ENCODE results near the gene TIMM44. TPM values are rescaled to one million over a fixed set of nuclear protein-coding genes. Genes with fewer than 3 reads are reported as not detected.

TIMM44 gene, protein sequence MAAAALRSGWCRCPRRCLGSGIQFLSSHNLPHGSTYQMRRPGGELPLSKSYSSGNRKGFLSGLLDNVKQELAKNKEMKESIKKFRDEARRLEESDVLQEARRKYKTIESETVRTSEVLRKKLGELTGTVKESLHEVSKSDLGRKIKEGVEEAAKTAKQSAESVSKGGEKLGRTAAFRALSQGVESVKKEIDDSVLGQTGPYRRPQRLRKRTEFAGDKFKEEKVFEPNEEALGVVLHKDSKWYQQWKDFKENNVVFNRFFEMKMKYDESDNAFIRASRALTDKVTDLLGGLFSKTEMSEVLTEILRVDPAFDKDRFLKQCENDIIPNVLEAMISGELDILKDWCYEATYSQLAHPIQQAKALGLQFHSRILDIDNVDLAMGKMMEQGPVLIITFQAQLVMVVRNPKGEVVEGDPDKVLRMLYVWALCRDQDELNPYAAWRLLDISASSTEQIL
- 54.9 TPM for polyA plus RNA-seq (ENCODE audit: insufficient read length)

DNA sequence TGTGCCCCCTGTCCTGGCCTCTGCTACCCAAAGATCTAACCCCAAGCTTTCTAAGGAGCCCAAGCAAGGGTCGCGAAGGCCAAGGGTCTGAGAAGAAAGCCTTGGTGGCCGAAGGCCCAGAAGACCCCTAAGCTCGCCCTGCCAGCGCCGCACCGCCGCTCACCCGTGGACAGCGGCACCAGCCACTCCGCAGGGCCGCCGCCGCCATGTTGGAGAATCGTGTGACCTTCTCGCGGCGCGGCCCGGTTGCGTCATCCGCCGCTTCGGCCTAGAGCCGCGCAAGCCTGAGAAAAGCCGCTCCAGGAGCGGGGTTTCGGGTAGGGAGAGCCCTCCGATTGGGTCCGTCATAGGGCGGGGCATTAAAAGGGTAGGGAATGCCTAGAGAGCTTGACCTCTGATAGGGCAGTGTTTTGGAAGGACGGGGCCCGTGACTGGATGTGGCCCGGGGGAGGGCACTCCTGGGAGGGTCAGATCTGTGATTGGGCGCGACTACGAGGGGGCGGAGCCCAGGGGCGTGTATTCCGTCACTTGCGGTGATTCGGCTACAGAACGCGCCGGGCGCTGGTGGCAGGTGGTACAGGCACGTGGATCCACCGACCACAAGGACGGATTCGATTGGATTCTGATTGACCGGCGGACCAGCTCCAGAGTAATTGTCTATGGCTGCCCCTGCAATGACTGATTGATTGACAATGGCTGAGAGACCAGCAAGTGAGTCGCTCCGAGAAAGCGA lies at the start of gene TIMM44:
Gene TIMM44, minus strand, starts transcription at position 223 of the 733 bp plus-strand sequence. Its CDS starts 15 bp downstream, at position 208.
- DNase-seq: peak; percentile 98

DNA sequence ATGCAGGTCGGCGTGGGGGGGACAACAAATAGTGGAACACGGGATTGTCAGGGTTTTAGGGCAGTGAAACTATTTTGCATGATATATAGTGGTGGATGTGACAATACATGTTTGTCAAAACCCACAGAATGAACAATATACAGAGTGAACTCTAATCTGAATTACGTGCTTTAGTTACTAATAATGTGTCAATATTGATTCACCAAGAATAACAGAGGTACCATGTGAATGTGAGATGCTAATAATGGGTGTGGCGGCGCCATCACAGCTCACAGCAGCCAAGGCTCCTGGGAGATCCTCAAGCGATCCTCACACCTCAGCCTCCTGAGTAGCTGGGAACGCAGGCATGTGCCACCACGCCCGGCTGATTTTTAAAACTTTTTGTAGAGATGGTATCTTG lies 49.1 kb upstream of the TIMM44 start:
- no peak for DNase-seq

DNA sequence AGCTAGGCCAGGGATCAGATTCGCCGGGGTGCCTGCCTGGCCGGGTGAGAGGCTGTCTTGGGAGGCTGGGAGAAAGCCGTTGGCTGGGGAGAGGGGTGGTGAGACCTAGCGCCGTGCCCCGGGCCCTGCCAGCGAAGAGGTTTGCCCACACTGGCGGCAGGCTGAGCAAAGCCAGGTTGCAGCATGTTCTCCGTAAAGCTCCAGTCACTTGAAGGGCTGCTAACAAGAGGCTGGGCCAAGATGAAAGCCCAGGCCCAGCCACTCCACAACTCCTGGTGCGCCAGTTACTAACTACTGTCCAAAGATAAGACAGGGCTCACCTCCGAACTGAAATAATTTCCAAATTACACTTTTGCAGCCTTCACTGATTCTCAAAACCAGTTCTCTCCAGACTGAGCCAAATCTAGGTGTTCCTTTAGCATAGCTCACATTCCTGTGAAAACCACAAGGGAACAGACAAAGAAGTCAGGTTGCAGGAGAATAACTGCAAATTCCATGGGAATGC lies 45.7 kb upstream of the TIMM44 start:
- no peak for DNase-seq

DNA sequence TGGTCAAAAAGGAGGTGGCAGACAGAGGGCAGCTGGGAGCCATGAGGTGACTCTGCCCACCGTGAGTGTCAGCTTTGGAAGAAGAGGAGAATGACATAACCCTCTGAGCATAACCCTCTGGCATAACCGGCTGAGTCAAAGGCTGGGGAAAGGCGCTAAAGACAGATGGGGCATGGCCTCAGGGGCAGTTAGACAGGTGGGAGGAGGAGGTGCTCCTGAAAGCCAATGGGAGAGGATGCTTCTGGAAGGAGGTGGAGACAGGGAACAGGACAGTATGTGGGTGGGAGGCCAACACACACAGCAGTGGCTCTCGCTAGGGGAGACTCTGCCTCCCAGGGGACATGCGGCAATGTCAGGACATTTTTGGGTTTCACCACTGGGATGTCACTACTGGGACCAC lies 44.8 kb upstream of the TIMM44 start:
- DNase-seq: no peak

DNA sequence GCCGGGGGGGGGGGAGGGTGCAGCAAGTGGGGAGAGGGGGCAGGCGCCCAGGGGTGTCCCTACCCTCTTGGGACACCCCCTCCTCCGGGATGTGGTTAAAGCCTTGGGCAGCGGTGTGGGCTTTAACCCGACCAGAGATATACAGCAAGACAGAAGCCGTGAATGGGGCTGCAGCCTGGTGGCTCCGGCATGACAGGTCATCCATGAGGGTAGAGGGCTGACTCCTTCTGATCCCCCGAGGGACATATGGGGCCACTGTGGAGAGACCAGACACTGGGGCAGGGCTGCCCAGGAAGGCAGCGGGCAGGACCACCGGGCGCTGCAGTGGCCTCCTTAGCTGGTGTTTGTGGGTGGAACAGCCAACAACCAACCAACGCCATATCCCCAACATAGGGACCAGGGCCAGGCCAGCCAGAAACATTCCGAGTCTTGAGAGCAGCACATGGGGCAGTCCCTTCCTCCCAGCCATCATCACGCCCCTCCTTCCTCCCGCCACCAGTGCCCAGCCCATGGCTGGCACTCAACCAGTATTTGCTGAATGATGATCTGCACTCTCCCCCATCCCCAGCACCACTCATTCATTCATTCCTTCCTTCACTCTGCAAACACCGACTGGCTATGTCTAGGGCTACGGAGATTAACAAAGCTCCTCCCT lies 43.8 kb upstream of the TIMM44 start:
- DNase-seq: no peak

DNA sequence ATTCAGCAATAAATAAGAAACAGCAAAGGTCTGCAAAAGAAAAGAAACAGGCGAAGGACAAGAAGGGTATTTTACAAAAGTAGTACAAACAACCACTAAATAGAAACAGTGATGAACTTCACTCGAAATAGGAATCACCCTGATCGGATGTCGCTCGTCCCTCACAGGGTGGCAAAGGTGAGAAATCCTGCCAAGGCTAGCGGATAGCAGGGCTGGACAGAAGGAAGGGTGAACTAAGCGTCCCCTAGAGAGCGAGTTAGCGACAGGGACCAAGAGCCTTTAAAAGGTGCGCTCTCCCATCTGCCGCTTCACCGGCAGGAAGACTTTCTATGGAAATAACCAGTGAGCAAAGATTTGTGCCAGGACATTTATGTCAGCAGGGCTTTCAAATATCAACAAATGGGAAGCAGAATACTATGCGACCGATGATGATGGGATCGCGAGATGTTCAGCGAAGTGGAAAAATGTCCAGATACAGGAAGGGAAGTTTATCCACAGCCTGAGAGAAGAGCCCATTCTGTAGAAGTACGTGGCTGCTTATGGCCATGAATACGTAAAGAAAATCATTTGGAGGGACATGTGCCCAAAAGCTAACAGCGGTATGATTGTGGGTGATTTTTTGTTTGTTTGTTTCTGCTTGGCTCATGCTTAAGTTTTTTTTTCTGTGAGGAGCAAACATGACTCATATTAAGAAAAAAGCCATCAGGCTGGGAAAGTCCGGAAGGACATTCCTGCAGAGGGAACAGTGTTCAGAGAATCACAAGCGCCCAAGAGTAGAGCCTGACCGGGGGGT lies 43.1 kb upstream of the TIMM44 start:
- DNase-seq: no peak

DNA sequence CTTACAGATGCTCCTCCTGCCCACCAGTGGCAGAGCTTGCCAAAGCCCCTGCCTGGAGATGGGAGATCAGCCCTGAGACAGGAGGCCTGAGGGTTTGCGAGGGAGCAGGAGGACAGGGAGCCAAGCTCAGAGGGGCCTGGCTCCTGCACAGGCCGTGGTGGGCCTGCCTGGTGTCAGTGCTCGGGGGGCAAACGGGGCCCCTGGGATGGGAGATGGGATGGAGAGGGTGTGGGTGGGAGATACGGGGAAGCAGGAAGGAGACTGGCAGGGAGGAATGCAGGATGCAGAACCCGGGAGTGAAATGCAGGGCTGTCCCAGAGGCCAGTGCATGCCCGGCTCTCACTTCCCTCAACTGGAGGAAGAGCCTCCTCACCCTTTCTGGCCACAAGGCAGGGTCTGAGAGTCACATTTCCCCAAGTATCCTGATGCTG lies 42.0 kb upstream of the TIMM44 start:
- no peak for DNase-seq

DNA sequence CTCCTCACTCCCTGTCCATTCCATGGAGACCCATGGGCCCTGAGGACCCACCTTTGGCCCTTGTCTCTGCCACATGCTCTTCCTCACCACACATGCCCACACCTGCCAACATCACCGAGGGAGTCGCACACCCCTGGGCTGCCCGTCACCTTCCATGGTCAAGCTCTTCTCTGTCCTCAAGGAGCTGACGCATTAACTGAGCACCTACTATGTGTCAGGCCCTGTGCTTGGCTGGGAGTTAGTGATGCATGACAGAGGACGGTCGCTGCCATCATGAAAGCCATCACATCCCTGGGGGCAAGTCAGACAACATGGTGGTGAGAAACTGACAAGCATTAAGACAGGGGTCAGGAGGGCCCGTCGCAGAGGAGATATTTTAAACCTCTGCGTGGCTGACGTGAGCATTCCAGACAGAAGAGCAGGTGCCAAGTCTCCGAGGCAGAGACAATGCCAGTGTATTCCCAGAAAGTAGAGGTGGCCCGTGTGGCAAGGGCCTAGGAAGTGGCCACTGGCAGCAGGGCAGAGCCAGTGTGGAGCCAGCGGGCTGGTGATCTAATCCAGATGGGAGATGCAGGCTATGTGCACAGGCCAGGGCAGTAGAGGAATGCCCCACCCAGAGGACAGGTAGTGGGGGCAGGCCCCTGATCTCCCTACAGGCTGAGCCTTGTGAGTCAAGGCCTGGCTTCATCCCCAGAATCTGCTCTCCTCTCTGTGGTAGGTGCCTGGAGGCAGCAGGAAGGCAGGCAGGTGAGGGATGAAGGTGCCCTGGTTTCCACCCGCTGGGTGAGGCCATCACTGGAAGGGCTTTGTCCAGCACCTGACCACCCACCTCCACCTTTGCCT lies 40.8 kb upstream of the TIMM44 start:
- DNase-seq: no peak

DNA sequence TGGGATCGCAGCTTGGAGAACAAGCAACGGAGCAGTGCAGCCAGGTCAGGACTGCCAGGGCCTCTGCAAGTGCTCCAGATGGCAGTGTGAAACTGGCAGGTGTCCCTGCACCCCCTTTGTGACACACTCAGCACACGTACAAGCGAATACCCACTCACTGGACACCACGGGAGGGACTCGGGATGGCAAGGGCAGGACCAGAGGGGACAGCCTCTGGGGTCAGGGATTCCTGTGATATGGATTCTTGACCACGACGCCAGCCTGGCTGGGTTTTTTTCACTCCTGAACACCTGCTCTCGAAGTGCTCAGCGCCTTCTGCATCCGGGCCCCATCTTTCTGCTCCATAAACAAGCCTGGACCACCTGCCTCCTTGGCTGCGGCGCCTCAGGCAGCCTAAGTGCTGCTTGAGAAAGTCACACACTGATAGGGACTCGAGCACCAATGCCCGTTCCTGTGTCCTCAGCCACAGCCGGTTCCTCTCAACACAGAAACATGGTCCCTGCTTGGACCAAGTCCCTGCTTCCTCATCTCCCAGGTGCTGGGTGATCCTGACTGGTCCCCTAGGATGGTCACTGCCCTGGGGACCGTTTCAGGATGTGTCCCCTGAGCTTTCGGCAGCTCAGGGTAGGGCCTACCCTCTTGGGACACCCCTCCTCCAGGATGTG lies 40.0 kb upstream of the TIMM44 start:
- no peak for DNase-seq

DNA sequence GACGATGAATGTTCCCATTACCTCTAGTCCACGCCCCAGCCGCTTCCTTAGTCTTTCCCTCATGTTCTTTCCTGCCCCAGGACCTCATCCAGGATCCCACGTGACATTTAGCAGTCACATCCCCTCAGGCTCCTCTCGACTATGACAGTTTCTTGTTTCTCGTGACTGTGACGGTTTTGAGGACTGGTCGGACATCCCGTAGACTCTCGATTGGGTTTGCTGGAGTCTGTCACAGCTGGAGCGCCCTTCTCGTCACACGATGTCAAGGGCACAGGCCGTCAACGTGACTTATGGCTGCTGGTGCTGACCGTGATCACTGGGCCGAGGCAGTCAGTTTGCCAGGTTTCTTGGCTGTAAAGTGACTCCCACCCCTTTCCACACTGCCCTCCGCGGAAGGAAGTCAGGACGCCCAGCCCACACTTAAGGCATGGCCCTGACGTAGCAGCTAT lies 39.2 kb upstream of the TIMM44 start:
- no peak for DNase-seq

DNA sequence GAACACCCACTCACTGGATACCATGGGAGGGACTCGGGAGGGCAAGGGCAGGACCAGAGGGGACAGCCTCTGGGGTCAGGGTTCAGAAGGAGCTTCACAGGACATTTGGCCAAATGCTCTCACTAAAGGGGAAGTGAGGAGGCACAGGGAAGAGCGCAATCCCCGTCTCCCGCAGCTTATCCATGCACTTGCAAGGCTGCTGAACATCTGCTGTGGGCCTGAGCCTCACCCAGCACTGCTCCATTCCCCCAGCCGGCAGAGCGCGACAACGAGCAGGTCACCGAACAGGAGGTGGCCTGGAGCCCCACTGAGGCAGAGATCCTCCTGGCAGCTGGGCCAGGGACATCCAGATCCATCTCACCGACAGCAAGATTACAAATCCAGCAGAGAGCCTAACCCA lies 38.6 kb upstream of the TIMM44 start:
- no peak for DNase-seq

DNA sequence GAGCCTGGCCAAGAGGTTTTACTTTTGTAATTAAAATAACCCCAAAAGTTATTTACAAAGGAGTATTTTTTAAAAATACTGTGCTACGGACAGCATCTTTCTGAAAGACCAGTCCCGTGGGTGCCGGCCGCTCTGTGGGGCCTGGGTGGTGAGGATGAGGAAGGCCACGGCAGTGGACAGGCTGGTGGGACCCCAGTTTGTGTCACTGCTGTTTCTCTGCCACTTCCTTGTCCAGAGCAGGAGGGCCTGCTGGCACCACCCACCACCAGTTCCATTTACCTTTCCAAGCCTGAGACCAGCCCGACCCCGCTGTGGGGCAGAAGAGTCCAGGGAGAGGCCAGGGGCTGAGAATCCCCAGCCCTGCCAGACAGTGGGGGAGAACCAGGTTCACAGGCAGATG lies 38.2 kb upstream of the TIMM44 start:
- DNase-seq: no peak

DNA sequence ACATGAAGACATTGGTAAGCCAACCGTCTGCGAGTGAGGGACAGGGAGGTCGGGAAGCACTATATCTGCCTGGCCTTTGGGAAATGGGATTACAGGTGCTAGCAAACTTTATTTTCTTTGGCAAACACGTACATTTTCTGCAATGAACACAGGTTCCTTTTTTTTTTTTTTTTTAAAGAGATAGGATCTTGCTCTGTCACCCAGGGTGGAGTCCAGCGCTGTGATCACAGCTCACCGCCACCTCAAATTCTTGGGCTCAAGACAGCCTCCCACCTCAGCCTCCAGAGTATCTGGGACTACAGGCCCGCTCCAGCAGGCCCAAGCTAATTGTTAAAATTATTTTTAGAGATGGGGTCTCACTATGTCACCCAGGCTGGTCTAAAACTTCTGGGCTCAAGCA lies 37.7 kb upstream of the TIMM44 start:
- no peak for DNase-seq

DNA sequence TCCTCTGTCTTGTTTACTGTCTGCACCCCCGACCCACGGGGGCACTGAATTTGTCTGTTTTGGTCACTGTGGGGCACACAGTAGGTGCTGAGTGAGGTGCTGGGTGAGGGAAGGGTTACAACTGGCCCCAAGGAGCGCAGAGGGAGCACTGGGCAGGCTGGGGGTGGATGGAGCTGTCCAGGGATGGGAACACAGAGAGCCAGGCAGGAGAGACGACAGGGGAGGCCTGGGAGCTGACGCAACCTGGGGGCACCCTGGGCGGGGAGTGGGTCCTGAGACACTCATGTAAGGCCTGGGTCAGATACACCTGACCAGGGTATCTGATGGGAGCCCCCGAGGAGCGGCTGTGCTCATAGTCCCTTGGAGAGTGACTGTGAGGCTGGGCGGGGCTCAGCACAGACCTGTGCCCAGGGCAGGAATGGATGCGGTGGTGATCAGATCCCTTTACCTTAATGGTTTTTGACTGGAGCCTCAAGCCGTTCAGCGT lies 37.2 kb upstream of the TIMM44 start:
- no peak for DNase-seq

DNA sequence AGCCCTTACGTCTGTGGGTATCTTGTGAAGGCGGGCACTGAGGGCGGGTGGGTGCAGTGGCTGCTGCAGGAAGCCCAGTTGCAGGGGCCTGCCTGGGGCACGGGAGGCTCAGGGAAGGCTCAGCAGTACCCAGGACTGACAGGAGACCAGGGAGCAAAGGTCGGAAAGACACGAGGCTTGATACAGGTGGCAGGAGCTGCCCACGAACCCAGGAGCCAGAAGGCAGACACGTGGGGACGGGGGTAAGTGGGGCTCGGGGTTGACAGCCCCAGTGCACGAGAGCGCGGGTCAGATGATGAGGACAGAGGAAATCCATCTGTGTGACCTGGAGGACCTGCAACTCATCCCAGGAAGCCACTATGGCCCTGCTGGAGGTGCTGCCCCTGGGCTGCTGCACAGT lies 36.7 kb upstream of the TIMM44 start:
- no peak for DNase-seq

DNA sequence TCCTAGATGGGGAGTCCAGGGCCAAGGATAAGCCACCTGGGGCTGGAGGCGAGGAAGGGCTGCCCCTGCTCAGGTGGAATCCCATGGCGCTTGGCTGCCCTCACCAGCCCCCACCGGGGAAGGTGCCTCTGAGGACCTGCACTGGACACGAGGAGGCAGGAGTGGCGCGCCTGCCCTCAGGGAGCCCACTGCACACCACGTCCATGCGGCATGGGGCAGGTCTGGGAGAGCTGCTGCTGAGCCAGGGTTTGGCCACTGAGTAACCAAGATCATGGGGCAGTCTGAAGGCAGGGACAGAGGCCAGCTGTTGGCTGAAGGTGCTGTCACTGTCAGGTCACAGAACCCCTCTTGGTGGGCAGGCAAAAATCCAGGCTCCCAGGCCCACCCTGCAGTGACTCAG lies 36.1 kb upstream of the TIMM44 start:
- DNase-seq: no peak

DNA sequence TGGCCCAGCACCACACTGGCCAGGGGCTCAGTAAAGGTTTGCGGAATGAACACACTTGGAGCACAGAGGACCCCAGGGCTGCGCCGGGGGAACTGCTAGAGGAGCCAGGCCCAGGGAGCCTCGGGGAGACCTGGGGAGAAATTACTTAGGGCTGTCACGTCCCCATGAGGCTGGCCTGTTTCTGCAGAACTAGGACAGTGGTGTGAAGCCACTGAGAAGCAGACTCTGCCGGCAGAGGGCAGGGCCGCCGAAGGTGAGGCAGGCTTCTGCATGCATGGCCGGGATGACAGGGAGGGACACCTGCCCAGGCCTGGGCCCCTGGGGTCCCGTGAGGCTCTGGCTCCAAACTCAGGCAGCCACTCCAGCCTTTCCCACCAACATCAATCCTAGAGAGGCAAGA lies 35.5 kb upstream of the TIMM44 start:
- no peak for DNase-seq

DNA sequence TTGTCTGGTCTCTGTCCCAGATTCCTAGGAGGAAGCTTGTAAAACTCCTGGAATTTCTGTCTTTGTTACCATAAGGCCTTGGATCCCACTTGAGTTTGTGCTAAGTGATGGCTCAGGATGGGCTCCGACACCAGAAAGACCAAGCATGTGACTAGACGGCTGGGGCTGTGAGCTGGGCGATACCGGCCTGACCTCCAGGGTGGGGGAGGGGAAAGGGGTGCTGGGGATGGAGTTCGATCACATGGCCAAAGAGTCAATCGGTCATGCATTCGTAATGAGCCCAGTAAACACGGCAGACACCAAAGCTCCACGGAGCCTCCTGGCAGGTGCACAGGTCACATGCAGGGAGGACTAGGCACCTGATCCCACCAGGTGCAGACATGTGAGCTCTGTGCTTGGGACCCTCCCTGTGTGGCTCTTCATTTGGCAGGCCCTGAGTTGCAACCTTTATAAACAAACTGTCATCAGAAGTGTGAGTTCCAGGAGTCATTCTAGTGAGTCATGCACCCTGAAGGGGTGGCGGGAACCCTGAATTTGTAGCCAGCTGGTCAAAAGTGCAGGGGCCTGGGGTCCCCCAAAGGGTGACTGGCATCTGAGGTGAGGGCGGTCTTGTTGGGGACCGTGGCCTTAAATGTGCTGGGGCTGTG lies 34.8 kb upstream of the TIMM44 start:
- DNase-seq: no peak

DNA sequence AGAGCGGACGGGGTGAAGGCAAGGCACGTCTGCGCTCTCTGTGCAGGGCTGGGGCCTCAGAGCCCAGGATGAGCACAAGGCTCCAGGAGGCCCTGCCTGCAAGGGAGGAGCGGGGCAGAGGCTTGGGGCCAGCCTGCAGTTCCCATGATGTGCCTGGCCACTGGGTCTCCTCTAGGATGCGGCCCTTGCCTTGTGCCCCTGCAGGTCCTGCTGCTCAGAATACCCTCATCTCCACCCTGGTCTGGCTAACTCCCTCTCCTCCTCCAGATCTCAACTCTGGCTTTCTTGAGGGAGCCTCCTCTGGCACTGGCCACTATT lies 34.2 kb upstream of the TIMM44 start:
- no peak for DNase-seq

Measured in hindlimb muscle (tissue), 1 donor.